Transverse colon (tissue), 4 donors: Measurements from ENCODE around the gene MISFA. TPM values are rescaled to one million over a fixed set of nuclear protein-coding genes. Genes with fewer than 3 reads are reported as not detected.

ENCODE experiments used
- DNase-seq: peaks from one replicate; pipeline ENCODE4 v3.0.0-alpha.2; 2019
- H3K27ac ChIP-seq, 4 donors: fragments of 200-600 bp; sonication (generic); 2 replicates each; pipeline ENCODE4 v1.5.1; 2016 to 2018; ENCODE audit warnings: inconsistent platforms in 4 of 4
- H3K27me3 ChIP-seq: fragments of 200-600 bp; sonication (generic); 2 replicates; pipeline ENCODE4 v1.5.1; 2017; ENCODE audit warnings: inconsistent platforms
- H3K36me3 ChIP-seq, 4 donors: fragments of 200-600 bp; sonication (generic); 2 replicates each; pipeline ENCODE4 v1.5.1; 2017 to 2019; ENCODE audit warnings: inconsistent platforms in 4 of 4
- H3K4me1 ChIP-seq, 4 donors: fragments of 200-600 bp; sonication (generic); 2 replicates each; pipeline ENCODE4 v1.5.1; 2017 to 2020; ENCODE audit warnings: inconsistent platforms in 4 of 4
- H3K4me3 ChIP-seq, 4 donors: fragments of 200-600 bp; sonication (generic); 1 replicate in 1 of 4; 2 replicates in 3 of 4; pipeline versions ENCODE4 v1.5.1 to v1.6.1; 2017 to 2019; ENCODE audit warnings: inconsistent platforms in 4 of 4
- H3K9me3 ChIP-seq, 2 donors: fragments of 200-600 bp; sonication (generic); 2 replicates each; pipeline ENCODE4 v1.5.1; 2017 to 2019; ENCODE audit warnings: inconsistent platforms in 2 of 2
- CTCF ChIP-seq, 5 experiments: fragments of 200-600 bp in 3 of 5; fragments of 450-650 bp in 2 of 5; sonication (generic) in 3 of 5; IDR thresholded peaks; 1 replicate in 2 of 5; 2 replicates in 3 of 5; pipeline ENCODE4 v1.5.1; 2016 to 2017; ENCODE audit warnings: antibody characterized with exemption in 5 of 5, inconsistent platforms in 3 of 5, mild to moderate bottlenecking in 2 of 5, moderate library complexity in 1 of 5
- EP300 ChIP-seq: sonication (generic); formaldehyde crosslinking; IDR thresholded peaks from one replicate; pipeline ENCODE4 v1.6.1; 2017; ENCODE audit warnings: antibody characterized with exemption, low read depth
- POLR2A ChIP-seq: fragments of 450-650 bp; IDR thresholded peaks from one replicate; pipeline ENCODE4 v1.6.1; 2016; ENCODE audit warnings: antibody characterized with exemption, mild to moderate bottlenecking, moderate library complexity
- POLR2AphosphoS5 ChIP-seq, 3 donors: sonication (generic); formaldehyde crosslinking; IDR thresholded peaks; one replicate each; pipeline ENCODE4 v1.6.1; 2016; ENCODE audit warnings: antibody characterized with exemption in 3 of 3
- WGBS, 2 donors: methylation state at CpG; one replicate each; pipeline ENCODE4 v1.1.5; 2018; ENCODE audit warnings: low coverage in 1 of 2; 5-methylcytosine and 5-hydroxymethylcytosine counted together
- in situ Hi-C, 4 donors: fragments of 200-750 bp; cut with MboI; loops; one replicate each; pipeline versions ENCODE4 v1.15.0 to v1.15.1; 2017; ENCODE audit warnings: low sequenced_read_pairs in 3 of 4, low pct_ligation_motif_present in 1 of 4, low pct_unique_long_range_greater_than_20kb in 1 of 4
- intact Hi-C: fragments of 100-400 bp; cut with DNase I; formaldehyde crosslinking; loops from one replicate; pipeline ENCODE4 v1.15.1; 2023; ENCODE audit warnings: low total_unique reads
- total RNA-seq, 4 donors: library from RNA; depleted of rRNA; stranded (reverse); fragments of >200 nt; gene quantifications; one replicate each; pipeline ENCODE4 v1.1.0, GENCODE V29; 2016

The MISFA gene
- total RNA-seq, 4 donors from 2014 or later: 0.40 to 2.0 TPM; not detected in 2

- H3K4me1 ChIP-seq: no peaks in the 10 kb centered on the region
- TF ChIP-seq POLR2AphosphoS5 (IDR thresholded peaks at IDR 0.05) (no peak), CTCF (IDR thresholded peaks at IDR 0.05) (no peak), POLR2A (no peak), EP300 (no peak)
- no peak for DNase-seq
- no peak overlapping the region for H3K27ac ChIP-seq
- H3K27me3 ChIP-seq: no peaks in the 10 kb centered on the region
- in situ Hi-C loops: loop anchor here in 1 of 4 donors (25.0 kb wide), 1 partner anchor 170 kb away; the partner anchor contains the start of gene IGSF22
- no peaks in the 10 kb centered on the region for H3K9me3 ChIP-seq
- peaks cover 0 to 62% (median 13%) of the 10 kb centered on the region in 4 donors for H3K36me3 ChIP-seq
- no peak overlapping the region for H3K4me3 ChIP-seq
- intact Hi-C loops: no loop called here
- WGBS, 2 donors: 89% methylated on average over 3 of the region's 3 CpGs
These were observed 32.5 kb upstream of the MISFA start for GRCh38 chr11:18567081-18567480.

- in situ Hi-C loops: no loop called here
- Histone ChIP-seq H3K27me3 (no peaks in the 10 kb centered on the region), H3K27ac (peak overlapping the region in 3 of 4 donors; percentile 27 to 36 (median 30)), H3K9me3 (no peaks in the 10 kb centered on the region), H3K36me3 (peaks cover 0 to 23% (median under 1%) of the 10 kb centered on the region in 4 donors), H3K4me1 (peaks cover 0 to 22% (median 4%) of the 10 kb centered on the region in 4 donors), H3K4me3 (no peak overlapping the region)
- no peak for DNase-seq
- TF ChIP-seq EP300 (no peak), POLR2A (no peak)
- WGBS, 2 donors: 30 to 42% methylated on average over 1 of the region's 1 CpG
- intact Hi-C loops: no loop called here
These were observed 24.2 kb upstream of the MISFA start for GRCh38 chr11:18575361-18575760.

GRCh38 chr11:18578975-18579598 lies 20.5 kb upstream of the MISFA start:
- peak in 1 of 3 donors; percentile 25 for TF ChIP-seq POLR2AphosphoS5 (IDR thresholded peaks at IDR 0.05)
- no peak for TF ChIP-seq POLR2A
- Histone ChIP-seq H3K4me3 (peak overlapping the region in 3 of 4 donors; percentile 5 to 36 (median 23)), H3K27ac (peak overlapping the region; percentile 65 to 75 (median 70)), H3K27me3 (no peaks in the 10 kb centered on the region), H3K36me3 (peaks cover 0 to 15% (median 0%) of the 10 kb centered on the region in 4 donors), H3K4me1 (peaks cover 0 to 22% (median 4%) of the 10 kb centered on the region in 4 donors), H3K9me3 (no peaks in the 10 kb centered on the region)
- WGBS, 2 donors: 45 to 59% methylated on average over 10 to 14 of the region's 14 CpGs
- intact Hi-C loops (no loop called here), in situ Hi-C loops (no loop called here)
- DNase-seq: peak; percentile 79

GRCh38 chr11:18580113-18580766 lies 19.3 kb upstream of the MISFA start:
- 74 to 85% methylated on average over 2 of the region's 2 CpGs for WGBS, 2 donors
- Histone ChIP-seq H3K4me1 (peaks cover 0 to 22% (median 4%) of the 10 kb centered on the region in 4 donors), H3K4me3 (no peak overlapping the region), H3K36me3 (peaks cover 0 to 7% (median 0%) of the 10 kb centered on the region in 4 donors), H3K27me3 (no peaks in the 10 kb centered on the region), H3K27ac (peak overlapping the region in 3 of 4 donors; percentile 65 to 75 (median 71)), H3K9me3 (no peaks in the 10 kb centered on the region)
- in situ Hi-C loops: no loop called here
- TF ChIP-seq EP300 (no peak), POLR2A (no peak), CTCF (IDR thresholded peaks at IDR 0.05) (no peak), POLR2AphosphoS5 (IDR thresholded peaks at IDR 0.05) (no peak)
- intact Hi-C loops: no loop called here
- DNase-seq: no peak

- TF ChIP-seq POLR2A (no peak), CTCF (IDR thresholded peaks at IDR 0.05) (no peak), POLR2AphosphoS5 (IDR thresholded peaks at IDR 0.05) (no peak), EP300 (no peak)
- H3K36me3 ChIP-seq: peaks cover 0 to 7% (median 0%) of the 10 kb centered on the region in 4 donors
- no peak overlapping the region for H3K4me3 ChIP-seq
- H3K4me1 ChIP-seq: peaks cover 0 to 15% (median 5%) of the 10 kb centered on the region in 4 donors
- no peak for DNase-seq
- in situ Hi-C loops (no loop called here), intact Hi-C loops (no loop called here)
- WGBS, 2 donors: 100% methylated on average over 1 of the region's 1 CpG
- H3K27ac ChIP-seq: no peak overlapping the region
- no peaks in the 10 kb centered on the region for H3K9me3 ChIP-seq
- no peaks in the 10 kb centered on the region for H3K27me3 ChIP-seq
These were observed 17.8 kb upstream of the MISFA start for GRCh38 chr11:18581825-18582224.
